GM23338 (cell line): Measurements from ENCODE around the gene TARS2. TPM values are rescaled to one million over a fixed set of nuclear protein-coding genes. Genes with fewer than 3 reads are reported as not detected.

Experiments used
- ATAC-seq: fragments of 200-7000 bp; cut with Tn5 transposase; 3 replicates; pipeline ENCODE4 v1.9.1; 2020
- DNase-seq: peaks from one replicate; pipeline ENCODE4 v3.0.0-alpha.2; 2015; ENCODE audit warnings: low spot score
- H2AFZ ChIP-seq: fragments of 200-600 bp; sonication (generic); 2 replicates; pipeline ENCODE4 v1.8.0; 2016; ENCODE audit warnings: antibody characterized with exemption, mild to moderate bottlenecking, moderate library complexity
- H3F3A ChIP-seq: fragments of 200-600 bp; sonication (generic); replicated peaks from 2 replicates; pipeline ENCODE4 v1.8.0; 2017; ENCODE audit warnings: antibody characterized with exemption, mixed run types, low read depth
- H3K27ac ChIP-seq: fragments of 200-600 bp; sonication (generic); 2 replicates; pipeline ENCODE4 v1.6.1; 2016; ENCODE audit warnings: low read depth
- H3K27me3 ChIP-seq: fragments of 200-600 bp; sonication (generic); 2 replicates; pipeline ENCODE4 v1.8.0; 2016; ENCODE audit warnings: mild to moderate bottlenecking, mixed run types, moderate library complexity; ENCODE audit not compliant: insufficient read depth
- H3K36me3 ChIP-seq: fragments of 200-600 bp; sonication (generic); 2 replicates; pipeline ENCODE4 v1.8.0; 2016; ENCODE audit warnings: mild to moderate bottlenecking; ENCODE audit not compliant: insufficient read depth
- H3K4me1 ChIP-seq: fragments of 200-600 bp; sonication (generic); 2 replicates; pipeline ENCODE4 v1.8.0; 2016; ENCODE audit warnings: mild to moderate bottlenecking, moderate library complexity; ENCODE audit not compliant: insufficient read depth
- H3K4me2 ChIP-seq: fragments of 200-600 bp; sonication (generic); 2 replicates; pipeline ENCODE4 v1.7.1; 2017; ENCODE audit warnings: mixed run types
- H3K4me3 ChIP-seq: fragments of 200-600 bp; sonication (generic); 2 replicates; pipeline ENCODE4 v1.6.1; 2016; ENCODE audit warnings: mixed run types
- H3K79me2 ChIP-seq: fragments of 200-600 bp; sonication (generic); replicated peaks from 2 replicates; pipeline ENCODE4 v1.8.0; 2017; ENCODE audit warnings: mild to moderate bottlenecking; ENCODE audit not compliant: insufficient read depth
- H3K9me2 ChIP-seq: fragments of 200-600 bp; sonication (generic); 2 replicates; pipeline ENCODE4 v1.8.0; 2017; ENCODE audit not compliant: insufficient read depth
- H4K20me1 ChIP-seq: fragments of 200-600 bp; sonication (generic); replicated peaks from 2 replicates; pipeline ENCODE4 v1.8.0; 2017; ENCODE audit warnings: mild to moderate bottlenecking; ENCODE audit not compliant: insufficient read depth
- H3K27ac Mint-ChIP-seq: 2 replicates; pipeline ENCODE4 v1.8.0; 2020; ENCODE audit warnings: inconsistent platforms, mild to moderate bottlenecking, moderate library complexity, mixed read lengths
- H3K27me3 Mint-ChIP-seq: 3 replicates; pipeline ENCODE4 v1.8.0; 2022; ENCODE audit warnings: low read depth, mild to moderate bottlenecking, moderate library complexity, mixed read lengths, inconsistent platforms; ENCODE audit not compliant: insufficient read depth, poor library complexity
- H3K36me3 Mint-ChIP-seq: 3 replicates; pipeline ENCODE4 v1.8.0; 2021; ENCODE audit warnings: low read depth, mild to moderate bottlenecking, inconsistent platforms, moderate library complexity, mixed read lengths
- H3K4me1 Mint-ChIP-seq: 3 replicates; pipeline ENCODE4 v1.8.0; 2020; ENCODE audit warnings: mild to moderate bottlenecking, inconsistent platforms, mixed read lengths
- H3K4me3 Mint-ChIP-seq: 3 replicates; pipeline ENCODE4 v1.8.0; 2021; ENCODE audit warnings: moderate library complexity, mild to moderate bottlenecking, inconsistent platforms, mixed read lengths
- H3K9me3 Mint-ChIP-seq: 3 replicates; pipeline ENCODE4 v1.8.0; 2020; ENCODE audit warnings: moderate library complexity, mild to moderate bottlenecking, inconsistent platforms, mixed read lengths
- CTCF ChIP-seq, 2 experiments: fragments of 200-600 bp in 1 of 2; sonication (generic) in 1 of 2; conservative IDR thresholded peaks; 2 replicates each; pipeline versions ENCODE4 v1.5.1 to v1.6.1; 2016 to 2017; ENCODE audit warnings: antibody characterized with exemption in 2 of 2, low read depth in 2 of 2, mild to moderate bottlenecking in 2 of 2, moderate library complexity in 1 of 2
- ETS1 ChIP-seq: IDR thresholded peaks from 2 replicates; pipeline ENCODE4 v1.6.1; 2016; ENCODE audit warnings: antibody characterized with exemption
- EZH2 ChIP-seq: fragments of 200-600 bp; sonication (generic); IDR thresholded peaks from one replicate; pipeline ENCODE4 v1.8.0; 2017; ENCODE audit warnings: antibody characterized with exemption, mild to moderate bottlenecking, low read depth; ENCODE audit not compliant: unreplicated experiment
- EZH2phosphoT487 ChIP-seq: fragments of 200-600 bp; sonication (generic); IDR thresholded peaks from one replicate; pipeline ENCODE4 v1.8.1; 2018; ENCODE audit warnings: antibody characterized with exemption; ENCODE audit not compliant: unreplicated experiment
- JUNB ChIP-seq: IDR thresholded peaks from one replicate; pipeline ENCODE4 v1.6.1; 2016; ENCODE audit warnings: antibody characterized with exemption; ENCODE audit not compliant: unreplicated experiment
- POLR2AphosphoS5 ChIP-seq: IDR thresholded peaks from 2 replicates; pipeline ENCODE4 v1.6.1; 2016; ENCODE audit warnings: antibody characterized with exemption, low read depth
- REST ChIP-seq: IDR thresholded peaks from one replicate; pipeline ENCODE4 v1.6.1; 2018; ENCODE audit warnings: antibody characterized with exemption; ENCODE audit not compliant: unreplicated experiment
- STAT1 ChIP-seq: IDR thresholded peaks from one replicate; pipeline ENCODE4 v1.6.1; 2016; ENCODE audit warnings: antibody characterized with exemption; ENCODE audit not compliant: unreplicated experiment
- ZNF114 ChIP-seq: fragments of 250-450 bp; sonication (Bioruptor Pico); IDR thresholded peaks from 2 replicates; pipeline ENCODE4 v1.5.0; 2020; ENCODE audit warnings: mild to moderate bottlenecking, moderate library complexity
- ZNF331 ChIP-seq: fragments of 250-450 bp; sonication (Bioruptor Pico); IDR thresholded peaks from 2 replicates; pipeline ENCODE4 v1.5.0; 2020; ENCODE audit warnings: low read depth, mild to moderate bottlenecking, moderate library complexity
- ZNF462 ChIP-seq: fragments of 250-450 bp; sonication (Bioruptor Pico); IDR thresholded peaks from 2 replicates; pipeline ENCODE4 v1.5.0; 2020; ENCODE audit warnings: mild to moderate bottlenecking, moderate library complexity
- polyA plus RNA-seq: library from polyadenylated mRNA; unstranded; fragments of >200 nt; fragmentation: Nextera tagmentation; extraction: Ambion mirVana; gene quantifications from 2 replicates; pipeline ENCODE4 v1.2.1, GENCODE V29; 2016
- total RNA-seq: library from RNA; depleted of rRNA; stranded (reverse); fragments of >200 nt; shearing (Covaris generic); gene quantifications from 2 replicates; pipeline ENCODE4 v1.2.3, GENCODE V29; 2014

TARS2 gene
- total and polyA plus RNA-seq, 2 experiments from 2014 or later, result 19.5 to 28.4 TPM

GRCh38 chr1:150512846-150513245 is 25.6 kb downstream of the TARS2 start (continued):
- TF ChIP-seq JUNB, result no peak
- TF ChIP-seq EZH2, result no peak
- TF ChIP-seq ZNF331, result no peak
- no peak for TF ChIP-seq EZH2phosphoT487
- TF ChIP-seq ZNF462 (CRISPR knock-in tag), result no peak

GRCh38 chr1:150513351-150513791 is 26.2 kb downstream of the TARS2 start:
- DNase-seq, result no peak
- Histone ChIP-seq H3K4me3 (no peak overlapping the region), H2AFZ (no peak overlapping the region), H3K27ac (no peak overlapping the region), H3K9me2 (no peaks in the 10 kb centered on the region), H3F3A (0 out of 2 replicates have a peak, but pooled peaks cover 17% of the 10 kb centered on the region), H3K27me3 (no peaks in the 10 kb centered on the region), H3K36me3 (no peaks in the 10 kb centered on the region), H3K4me1 (peaks cover 7% of the 10 kb centered on the region; the same call in 1 of the 2 replicates), H3K79me2 (no peaks in the 10 kb centered on the region), H4K20me1 (no peaks in the 10 kb centered on the region), H3K4me2 (no peak overlapping the region)
- Mint-ChIP-seq H3K36me3 (peaks cover 6% of the 10 kb centered on the region; the same call in 1 of the 3 replicates), H3K9me3 (no peaks in the 10 kb centered on the region; the same call in 2 of the 3 replicates), H3K27me3 (peaks cover 27% of the 10 kb centered on the region), H3K27ac (no peak overlapping the region), H3K4me1 (peaks cover 8% of the 10 kb centered on the region), H3K4me3 (no peak overlapping the region)
- no peak for ATAC-seq
- TF ChIP-seq EZH2, result no peak
- TF ChIP-seq EZH2phosphoT487, result no peak
- TF ChIP-seq ZNF114 (CRISPR knock-in tag), result no peak
- TF ChIP-seq ZNF331, result no peak
- no peak for TF ChIP-seq ETS1
- TF ChIP-seq POLR2AphosphoS5, result no peak
- TF ChIP-seq STAT1, result no peak
- no peak for TF ChIP-seq CTCF (conservative IDR thresholded peaks at IDR 0.05; ENCODE audit: low read depth in 2 of 2)
- TF ChIP-seq REST, result no peak
